IPS-18a (cell line): ENCODE results near the gene JADE2.

ENCODE experiments used
- H3K27ac ChIP-seq: one replicate; pipeline ENCODE4 v1.5.1; 2013; ENCODE audit warnings: low read length
- H3K27me3 ChIP-seq: one replicate; pipeline ENCODE4 v1.6.1; 2013; ENCODE audit warnings: mild to moderate bottlenecking, low read length; ENCODE audit not compliant: control insufficient read depth, insufficient read depth
- H3K36me3 ChIP-seq: one replicate; pipeline ENCODE4 v1.6.1; 2013; ENCODE audit warnings: low read depth, low read length; ENCODE audit not compliant: control insufficient read depth
- H3K4me1 ChIP-seq: one replicate; pipeline ENCODE4 v1.6.1; 2013; ENCODE audit warnings: low read depth, low read length; ENCODE audit not compliant: control insufficient read depth
- H3K4me3 ChIP-seq: one replicate; pipeline ENCODE4 v1.5.1; 2013; ENCODE audit warnings: low read length
- H3K9ac ChIP-seq: one replicate; pipeline ENCODE4 v1.6.1; 2013; ENCODE audit warnings: mild to moderate bottlenecking, low read length, moderate library complexity
- H3K9me3 ChIP-seq: one replicate; pipeline ENCODE4 v1.6.1; 2013; ENCODE audit warnings: low read depth, low read length; ENCODE audit not compliant: control insufficient read depth

JADE2 gene

GRCh38 chr5:134568761-134569695 is 43.6 kb downstream of the JADE2 start:
- Histone ChIP-seq H3K27ac (no peak overlapping the region), H3K9ac (no peak overlapping the region), H3K4me3 (no peak overlapping the region), H3K9me3 (no peaks in the 10 kb centered on the region), H3K4me1 (no peaks in the 10 kb centered on the region), H3K36me3 (peaks cover 51% of the 10 kb centered on the region), H3K27me3 (no peaks in the 10 kb centered on the region)

GRCh38 chr5:134569758-134570364 is 44.4 kb downstream of the JADE2 start:
- Histone ChIP-seq H3K36me3 (peaks cover 51% of the 10 kb centered on the region), H3K27ac (no peak overlapping the region), H3K4me3 (no peak overlapping the region), H3K9ac (no peak overlapping the region), H3K9me3 (no peaks in the 10 kb centered on the region), H3K27me3 (no peaks in the 10 kb centered on the region), H3K4me1 (no peaks in the 10 kb centered on the region)

- Histone ChIP-seq H3K9me3 (no peaks in the 10 kb centered on the region), H3K27me3 (no peaks in the 10 kb centered on the region), H3K4me1 (no peaks in the 10 kb centered on the region), H3K36me3 (peaks cover 50% of the 10 kb centered on the region), H3K27ac (no peak overlapping the region), H3K9ac (no peak overlapping the region), H3K4me3 (no peak overlapping the region)
Measured at GRCh38 chr5:134570365-134570758, 44.9 kb downstream of the JADE2 start.

GRCh38 chr5:134570886-134571285 is 45.4 kb downstream of the JADE2 start:
- Histone ChIP-seq H3K9me3 (no peaks in the 10 kb centered on the region), H3K4me3 (no peak overlapping the region), H3K4me1 (no peaks in the 10 kb centered on the region), H3K36me3 (peaks cover 48% of the 10 kb centered on the region), H3K27ac (no peak overlapping the region), H3K9ac (no peak overlapping the region), H3K27me3 (no peaks in the 10 kb centered on the region)

GRCh38 chr5:134571693-134572405 is 46.4 kb downstream of the JADE2 start:
- Histone ChIP-seq H3K4me3 (no peak overlapping the region), H3K4me1 (no peaks in the 10 kb centered on the region), H3K9ac (no peak overlapping the region), H3K27me3 (no peaks in the 10 kb centered on the region), H3K36me3 (peaks cover 38% of the 10 kb centered on the region), H3K9me3 (no peaks in the 10 kb centered on the region), H3K27ac (no peak overlapping the region)

GRCh38 chr5:134572811-134573210 is 47.3 kb downstream of the JADE2 start:
- no peak overlapping the region for H3K9ac ChIP-seq
- H3K9me3 ChIP-seq = no peaks in the 10 kb centered on the region
- no peaks in the 10 kb centered on the region for H3K27me3 ChIP-seq
- no peaks in the 10 kb centered on the region for H3K4me1 ChIP-seq
- H3K27ac ChIP-seq = no peak overlapping the region
- no peak overlapping the region for H3K4me3 ChIP-seq
- peaks cover 29% of the 10 kb centered on the region for H3K36me3 ChIP-seq

GRCh38 chr5:134574521-134574920 is 49.1 kb downstream of the JADE2 start:
- Histone ChIP-seq H3K36me3 (peaks cover 39% of the 10 kb centered on the region), H3K9me3 (no peaks in the 10 kb centered on the region), H3K27ac (no peak overlapping the region)

GRCh38 chr5:134575316-134575715 is 49.8 kb downstream of the JADE2 start:
- no peaks in the 10 kb centered on the region for H3K9me3 ChIP-seq
- no peak overlapping the region for H3K27ac ChIP-seq
- H3K36me3 ChIP-seq = peaks cover 41% of the 10 kb centered on the region
- no peak overlapping the region for H3K9ac ChIP-seq
- H3K27me3 ChIP-seq = no peaks in the 10 kb centered on the region
- no peak overlapping the region for H3K4me3 ChIP-seq
- H3K4me1 ChIP-seq = no peaks in the 10 kb centered on the region

More at GRCh38 chr5:134574521-134574920, 49.1 kb downstream of the JADE2 start:
- Histone ChIP-seq H3K9ac (no peak overlapping the region), H3K27me3 (no peaks in the 10 kb centered on the region), H3K4me1 (no peaks in the 10 kb centered on the region), H3K4me3 (no peak overlapping the region)

- no peak overlapping the region for H3K27ac ChIP-seq
Measured at GRCh38 chr5:134576386-134577021, 51.0 kb downstream of the JADE2 start.

GRCh38 chr5:134577022-134577795 is 51.7 kb downstream of the JADE2 start:
- H3K4me1 ChIP-seq = no peaks in the 10 kb centered on the region
- peaks cover 41% of the 10 kb centered on the region for H3K36me3 ChIP-seq
- no peaks in the 10 kb centered on the region for H3K27me3 ChIP-seq
- no peaks in the 10 kb centered on the region for H3K9me3 ChIP-seq
- no peak overlapping the region for H3K27ac ChIP-seq
- H3K4me3 ChIP-seq = no peak overlapping the region
- no peak overlapping the region for H3K9ac ChIP-seq

More at GRCh38 chr5:134576386-134577021, 51.0 kb downstream of the JADE2 start:
- no peaks in the 10 kb centered on the region for H3K27me3 ChIP-seq
- H3K9ac ChIP-seq = no peak overlapping the region
- no peaks in the 10 kb centered on the region for H3K9me3 ChIP-seq
- H3K36me3 ChIP-seq = peaks cover 41% of the 10 kb centered on the region
- no peaks in the 10 kb centered on the region for H3K4me1 ChIP-seq
- H3K4me3 ChIP-seq = no peak overlapping the region
